Mesendoderm (in vitro differentiated cells): ENCODE data around the gene NDUFA8. TPM values are rescaled to one million over a fixed set of nuclear protein-coding genes. Genes with fewer than 3 reads are reported as not detected.
A peak's percentile ranks its signal among the peaks of the same experiment; 100 is the strongest.

Experiments used
- DNase-seq: peaks from one replicate; pipeline ENCODE4 v3.0.0; 2013
- H2AK5ac ChIP-seq: 2 replicates; pipeline ENCODE4 v1.6.1; 2013; ENCODE audit warnings: low read length, inconsistent platforms
- H2BK120ac ChIP-seq: 2 replicates; pipeline ENCODE4 v1.6.1; 2013; ENCODE audit warnings: low read depth, mild to moderate bottlenecking, low read length, moderate library complexity, mixed read lengths
- H2BK15ac ChIP-seq: replicated peaks from 2 replicates; pipeline ENCODE4 v1.6.1; 2013; ENCODE audit warnings: low read depth, mild to moderate bottlenecking, moderate library complexity
- H2BK5ac ChIP-seq: 2 replicates; pipeline ENCODE4 v1.6.1; 2013; ENCODE audit warnings: low read length, inconsistent platforms
- H3K18ac ChIP-seq: 2 replicates; pipeline ENCODE4 v1.6.1; 2013; ENCODE audit warnings: mild to moderate bottlenecking, low read length, mixed read lengths
- H3K23ac ChIP-seq: one replicate; pipeline ENCODE4 v1.6.1; 2013; ENCODE audit warnings: low read length
- H3K27ac ChIP-seq: 2 replicates; pipeline ENCODE4 v1.5.1; 2013; ENCODE audit warnings: low read depth, mild to moderate bottlenecking, inconsistent platforms, low read length, moderate library complexity
- H3K27me3 ChIP-seq: 2 replicates; pipeline ENCODE4 v1.6.1; 2013; ENCODE audit warnings: low read length, control low read depth, mild to moderate bottlenecking, inconsistent platforms; ENCODE audit not compliant: insufficient read depth, poor library complexity
- H3K36me3 ChIP-seq: 2 replicates; pipeline ENCODE4 v1.6.1; 2013; ENCODE audit warnings: low read length, inconsistent platforms; ENCODE audit not compliant: control insufficient read depth, insufficient read depth
- H3K4ac ChIP-seq: one replicate; pipeline ENCODE4 v1.6.1; 2013; ENCODE audit warnings: low read depth, mild to moderate bottlenecking, low read length, moderate library complexity
- H3K4me1 ChIP-seq: 2 replicates; pipeline ENCODE4 v1.6.1; 2013; ENCODE audit warnings: low read depth, low read length, inconsistent platforms; ENCODE audit not compliant: control insufficient read depth
- H3K4me2 ChIP-seq: 2 replicates; pipeline ENCODE4 v1.6.1; 2013; ENCODE audit warnings: low read length
- H3K4me3 ChIP-seq: 2 replicates; pipeline ENCODE4 v1.5.1; 2013; ENCODE audit warnings: mild to moderate bottlenecking, low read length
- H3K56ac ChIP-seq: one replicate; pipeline ENCODE4 v1.6.1; 2013; ENCODE audit warnings: low read length
- H3K79me1 ChIP-seq: 2 replicates; pipeline ENCODE4 v1.6.1; 2013; ENCODE audit warnings: low read length, inconsistent platforms
- H3K79me2 ChIP-seq: 2 replicates; pipeline ENCODE4 v1.6.1; 2013; ENCODE audit warnings: mild to moderate bottlenecking, low read length; ENCODE audit not compliant: control insufficient read depth, insufficient read depth
- H3K9ac ChIP-seq: 2 replicates; pipeline ENCODE4 v1.6.1; 2013; ENCODE audit warnings: low read length, inconsistent platforms
- H4K5ac ChIP-seq: one replicate; pipeline ENCODE4 v1.6.1; 2013; ENCODE audit warnings: low read length
- H4K8ac ChIP-seq: one replicate; pipeline ENCODE4 v1.6.1; 2013; ENCODE audit warnings: low read depth, mild to moderate bottlenecking, control low read depth, low read length, moderate library complexity
- WGBS: extraction: QIAGEN DNeasy Blood & Tissue Kit; methylation state at CpG from one replicate; pipeline ENCODE4 v1.1.7; 2013; ENCODE audit warnings: low lambda C conversion rate, missing lambda C conversion rate; ENCODE audit not compliant: insufficient coverage; ENCODE audit errors: extremely low coverage; 5-methylcytosine and 5-hydroxymethylcytosine counted together
- polyA plus RNA-seq, 2 experiments: library from polyadenylated mRNA; stranded (reverse); fragments of 200-250 nt; gene quantifications; one replicate each; pipeline ENCODE4 v1.2.3, GENCODE V29; 2013

Gene NDUFA8
- 69.6 TPM for polyA plus RNA-seq (2013, experiment 1 of 2)
- 69.6 TPM for polyA plus RNA-seq (2013, experiment 2 of 2)

GRCh38 chr9:122159026-122159924 lies at the start of gene NDUFA8, which contains the start of gene MORN5:
Gene NDUFA8, minus strand, starts transcription at chr9:122159779. Its CDS starts 102 bp downstream, at chr9:122159677.
Gene MORN5, plus strand, starts transcription at chr9:122159908. Its CDS starts 65 bp downstream, at chr9:122159973.
- Histone ChIP-seq H2AK5ac (no peak within 1 kb of the TSS), H3K18ac (peak within 1 kb of the TSS; percentile 69), H4K8ac (no peak within 1 kb of the TSS), H3K23ac (no peak within 1 kb of the TSS), H4K5ac (no peak within 1 kb of the TSS), H3K79me1 (peaks cover 3% of the 10 kb centered on the region), H3K36me3 (no peaks in the 10 kb centered on the region), H3K4me2 (peak within 1 kb of the TSS; percentile 89), H3K4ac (peak within 1 kb of the TSS; percentile 84), H3K4me1 (no peaks in the 10 kb centered on the region), H2BK15ac (no peak within 1 kb of the TSS), H3K4me3 (peak within 1 kb of the TSS; percentile 69), H3K27me3 (no peaks in the 10 kb centered on the region), H3K27ac (no peak within 1 kb of the TSS), H2BK120ac (no peak within 1 kb of the TSS), H3K79me2 (peaks cover 6% of the 10 kb centered on the region), H2BK5ac (no peak within 1 kb of the TSS), H3K9ac (peak within 1 kb of the TSS; percentile 86), H3K56ac (peak within 1 kb of the TSS; percentile 91)
- WGBS, result no CpG with 5 or more reads among the region's 56 CpGs
- DNase-seq, result peak; percentile 98

- no peak overlapping the region for H3K4me2 ChIP-seq
- no CpG with 5 or more reads among the region's 9 CpGs for WGBS
- H2BK5ac ChIP-seq, result no peak overlapping the region
- no peak overlapping the region for H3K23ac ChIP-seq
- no peak overlapping the region for H2BK15ac ChIP-seq
- no peak overlapping the region for H4K8ac ChIP-seq
- H3K79me2 ChIP-seq, result no peaks in the 10 kb centered on the region
- no peak overlapping the region for H3K9ac ChIP-seq
- H3K56ac ChIP-seq, result no peak overlapping the region
- no peak overlapping the region for H3K18ac ChIP-seq
- no peak overlapping the region for H2AK5ac ChIP-seq
- no peak overlapping the region for H4K5ac ChIP-seq
- H3K4me1 ChIP-seq, result no peaks in the 10 kb centered on the region
- DNase-seq, result no peak
- H3K4me3 ChIP-seq, result no peak overlapping the region
- no peak overlapping the region for H3K4ac ChIP-seq
- no peaks in the 10 kb centered on the region for H3K36me3 ChIP-seq
- no peak overlapping the region for H2BK120ac ChIP-seq
- H3K27me3 ChIP-seq, result peaks cover 6% of the 10 kb centered on the region
- no peak overlapping the region for H3K27ac ChIP-seq
- H3K79me1 ChIP-seq, result no peaks in the 10 kb centered on the region
Measured at GRCh38 chr9:122207096-122207495, 47.5 kb upstream of the NDUFA8 start.

- H3K18ac ChIP-seq, result no peak overlapping the region
- no peak overlapping the region for H4K5ac ChIP-seq
- no peaks in the 10 kb centered on the region for H3K79me1 ChIP-seq
- H3K27ac ChIP-seq, result no peak overlapping the region
- H2BK15ac ChIP-seq, result no peak overlapping the region
- no peak overlapping the region for H3K23ac ChIP-seq
- no CpG with 5 or more reads among the region's 9 CpGs for WGBS
- no peaks in the 10 kb centered on the region for H3K4me1 ChIP-seq
- H3K4ac ChIP-seq, result no peak overlapping the region
- H3K79me2 ChIP-seq, result no peaks in the 10 kb centered on the region
- H2BK120ac ChIP-seq, result no peak overlapping the region
- no peak overlapping the region for H3K4me2 ChIP-seq
- no peak overlapping the region for H3K9ac ChIP-seq
- H4K8ac ChIP-seq, result no peak overlapping the region
- H3K27me3 ChIP-seq, result peaks cover under 1% of the 10 kb centered on the region
- no peak overlapping the region for H2BK5ac ChIP-seq
- H3K56ac ChIP-seq, result no peak overlapping the region
- H3K4me3 ChIP-seq, result no peak overlapping the region
- no peak overlapping the region for H2AK5ac ChIP-seq
- no peaks in the 10 kb centered on the region for H3K36me3 ChIP-seq
- DNase-seq, result no peak
Measured at GRCh38 chr9:122206118-122207046, 46.8 kb upstream of the NDUFA8 start.

DNA sequence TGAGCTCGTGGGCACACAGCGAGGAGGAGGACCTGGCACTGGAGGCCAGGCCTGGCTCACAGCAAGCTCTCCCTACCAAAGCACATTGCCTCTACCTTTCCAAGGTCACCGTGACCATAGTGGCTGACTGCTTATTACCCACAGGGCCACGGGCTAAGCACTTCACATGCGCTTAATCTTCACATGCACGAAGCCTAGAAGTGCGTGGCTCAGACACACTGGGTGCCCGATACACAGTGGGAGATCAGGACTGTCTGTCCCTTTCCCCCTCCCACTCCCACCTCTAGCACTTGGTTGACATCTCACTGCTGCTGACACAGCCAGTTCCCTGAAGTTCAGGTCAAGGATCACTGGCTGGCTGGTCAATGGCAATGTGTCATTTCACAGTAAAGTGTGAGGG lies 45.6 kb upstream of the NDUFA8 start:
- H3K27me3 ChIP-seq, result no peaks in the 10 kb centered on the region
- no peak overlapping the region for H4K5ac ChIP-seq
- H2BK120ac ChIP-seq, result no peak overlapping the region
- DNase-seq, result no peak
- no peaks in the 10 kb centered on the region for H3K36me3 ChIP-seq
- no peak overlapping the region for H3K27ac ChIP-seq
- H3K4ac ChIP-seq, result no peak overlapping the region
- no peak overlapping the region for H3K9ac ChIP-seq
- H3K79me1 ChIP-seq, result no peaks in the 10 kb centered on the region
- no peaks in the 10 kb centered on the region for H3K79me2 ChIP-seq
- H2AK5ac ChIP-seq, result no peak overlapping the region
- H3K18ac ChIP-seq, result no peak overlapping the region
- no peak overlapping the region for H4K8ac ChIP-seq
- H2BK15ac ChIP-seq, result no peak overlapping the region
- no peak overlapping the region for H3K23ac ChIP-seq
- no peak overlapping the region for H3K56ac ChIP-seq
- no peak overlapping the region for H3K4me2 ChIP-seq
- no peak overlapping the region for H2BK5ac ChIP-seq
- no peaks in the 10 kb centered on the region for H3K4me1 ChIP-seq
- WGBS, result no CpG with 5 or more reads among the region's 8 CpGs
- H3K4me3 ChIP-seq, result no peak overlapping the region

GRCh38 chr9:122204491-122204890 lies 44.9 kb upstream of the NDUFA8 start:
- no peak overlapping the region for H2AK5ac ChIP-seq
- no peak overlapping the region for H2BK15ac ChIP-seq
- H3K18ac ChIP-seq, result no peak overlapping the region
- no peak overlapping the region for H3K4me3 ChIP-seq
- H2BK120ac ChIP-seq, result no peak overlapping the region
- no peak overlapping the region for H4K5ac ChIP-seq
- H3K4me1 ChIP-seq, result no peaks in the 10 kb centered on the region
- no peak overlapping the region for H4K8ac ChIP-seq
- no CpG with 5 or more reads among the region's 12 CpGs for WGBS
- H3K27me3 ChIP-seq, result no peaks in the 10 kb centered on the region
- no peaks in the 10 kb centered on the region for H3K79me2 ChIP-seq
- H3K36me3 ChIP-seq, result no peaks in the 10 kb centered on the region
- no peaks in the 10 kb centered on the region for H3K79me1 ChIP-seq
- DNase-seq, result no peak
- no peak overlapping the region for H3K23ac ChIP-seq
- no peak overlapping the region for H3K4ac ChIP-seq
- H3K56ac ChIP-seq, result no peak overlapping the region
- no peak overlapping the region for H3K27ac ChIP-seq
- H3K4me2 ChIP-seq, result no peak overlapping the region
- H2BK5ac ChIP-seq, result no peak overlapping the region
- H3K9ac ChIP-seq, result no peak overlapping the region
